COR-L47 (cell line): ENCODE measurements around the gene XKR7.
A peak's percentile ranks its signal among the peaks of the same experiment; 100 is the strongest.
"Not testable (repeated sequence)": the region's sequence is repeated elsewhere in the genome, so short reads cannot be mapped to it uniquely, and the experiment has no call there.

Experiments
- DNase-seq: peaks from one replicate; lab custom pipeline; 2025; lab: John Stamatoyannopoulos, UW

XKR7 gene

GRCh38 chr20:32017711-32018251, 49.8 kb downstream of the XKR7 start:
- peak; percentile 93 for DNase-seq

DNA sequence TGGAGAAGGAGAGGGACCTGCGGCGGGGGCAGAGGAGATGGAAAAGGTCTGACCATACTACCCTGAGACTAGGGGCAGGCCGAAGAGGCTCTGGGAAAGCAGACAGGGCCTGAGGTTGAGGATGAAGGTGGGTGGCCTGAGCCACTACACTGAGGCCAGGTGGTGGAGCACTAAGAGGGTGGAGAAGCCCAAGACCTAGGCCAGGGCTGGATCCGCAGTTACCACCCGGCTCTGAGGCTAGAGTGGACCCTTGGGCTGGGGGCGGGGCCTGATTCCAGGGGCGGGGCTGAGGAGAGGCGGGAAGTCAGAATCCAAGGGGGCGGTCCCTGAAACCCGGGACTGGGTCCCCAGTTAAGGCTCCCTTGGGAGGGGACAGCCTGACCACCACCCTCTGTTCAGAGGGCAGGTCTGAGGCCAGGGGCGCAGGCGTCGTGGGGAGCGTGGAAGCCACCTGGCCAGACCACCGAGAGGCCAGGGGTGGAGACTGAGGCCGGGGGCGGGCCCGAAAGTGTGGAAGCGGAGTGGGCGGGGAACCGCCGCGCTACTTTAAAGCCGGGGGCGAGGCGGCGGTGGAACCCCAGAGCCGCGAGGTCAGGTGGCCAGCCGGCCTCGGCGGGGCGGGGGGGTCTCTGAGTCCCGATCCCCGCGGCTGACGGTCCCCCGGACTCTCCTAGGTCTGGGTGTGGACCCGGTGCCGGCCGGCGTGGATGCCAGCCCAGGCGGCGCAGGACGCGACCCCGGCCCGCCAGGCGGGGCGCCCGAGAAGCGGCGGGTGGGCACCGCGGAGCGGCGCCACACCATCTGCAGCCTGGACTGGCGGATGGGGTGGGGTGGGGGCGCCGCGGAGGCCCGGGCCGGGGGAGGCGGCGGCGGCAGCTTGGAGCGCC, 50.6 kb downstream of the XKR7 start:
- peak; percentile 80 for DNase-seq

DNA sequence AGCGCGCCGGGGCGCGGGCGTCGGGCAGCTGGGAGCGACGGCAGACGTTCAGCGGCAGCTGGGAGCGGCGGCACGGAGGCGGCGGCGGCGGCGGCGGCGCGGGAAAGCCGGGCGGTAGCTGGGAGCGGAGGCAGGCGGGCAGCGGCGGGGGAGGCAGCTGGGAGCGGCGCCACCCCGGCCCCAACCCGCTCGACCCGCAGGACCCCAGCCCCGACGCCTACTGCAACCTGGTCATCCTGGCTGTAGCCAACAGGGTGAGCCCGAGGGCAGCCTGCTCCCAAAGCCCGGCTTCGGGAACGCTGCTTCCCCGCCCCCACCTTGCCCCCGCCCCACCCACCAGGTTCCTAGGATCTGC, 51.2 kb downstream of the XKR7 start:
- DNase-seq: peak; percentile 38

GRCh38 chr20:32019563-32020463, 51.9 kb downstream of the XKR7 start:
- DNase-seq: no peak

DNA sequence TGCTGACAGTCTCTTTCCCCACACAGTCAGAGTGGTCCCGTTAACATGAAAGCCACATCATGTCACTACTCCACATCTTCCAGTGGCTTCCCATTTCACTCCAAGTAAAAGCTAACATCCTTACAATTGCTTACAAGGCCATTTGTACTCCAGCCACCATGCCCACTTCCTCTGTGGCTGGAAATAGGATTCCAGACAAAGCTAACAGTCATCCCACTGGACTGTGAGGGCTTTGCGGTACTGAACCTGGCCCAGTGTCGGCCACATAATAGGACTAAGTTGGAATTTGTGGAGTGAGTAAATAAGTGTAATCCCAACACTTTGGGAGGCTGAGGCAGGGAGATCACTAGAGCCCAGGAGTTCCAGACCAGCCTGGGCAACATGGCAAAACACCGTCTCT, 53.1 kb downstream of the XKR7 start:
- no peak for DNase-seq

GRCh38 chr20:32024683-32025295, 56.8 kb downstream of the XKR7 start:
- DNase-seq: no peak

DNA sequence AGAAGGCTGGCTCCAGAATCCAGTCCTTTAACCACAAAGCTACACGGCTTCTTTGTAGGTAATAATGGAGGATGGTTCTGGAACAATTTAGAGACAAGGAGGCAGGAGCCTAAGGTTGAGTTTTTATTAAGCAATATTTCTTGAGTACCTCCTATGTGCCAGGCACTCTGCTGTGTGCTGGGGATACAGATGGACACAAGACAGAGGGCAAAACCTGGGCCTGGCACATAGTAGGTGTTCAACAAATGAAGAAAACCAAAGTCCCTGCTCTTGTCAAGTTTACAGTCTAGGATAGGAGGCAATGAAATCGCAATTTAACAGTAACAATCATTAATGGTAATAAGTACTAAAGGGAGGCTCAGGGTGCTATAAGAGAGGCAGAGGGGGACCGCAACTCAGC, 59.7 kb downstream of the XKR7 start:
- DNase-seq: no peak

GRCh38 chr20:32028647-32029372, 60.9 kb downstream of the XKR7 start:
- DNase-seq: no peak

- DNase-seq: no peak
Measured at GRCh38 chr20:32029561-32029960, 61.6 kb downstream of the XKR7 start.

DNA sequence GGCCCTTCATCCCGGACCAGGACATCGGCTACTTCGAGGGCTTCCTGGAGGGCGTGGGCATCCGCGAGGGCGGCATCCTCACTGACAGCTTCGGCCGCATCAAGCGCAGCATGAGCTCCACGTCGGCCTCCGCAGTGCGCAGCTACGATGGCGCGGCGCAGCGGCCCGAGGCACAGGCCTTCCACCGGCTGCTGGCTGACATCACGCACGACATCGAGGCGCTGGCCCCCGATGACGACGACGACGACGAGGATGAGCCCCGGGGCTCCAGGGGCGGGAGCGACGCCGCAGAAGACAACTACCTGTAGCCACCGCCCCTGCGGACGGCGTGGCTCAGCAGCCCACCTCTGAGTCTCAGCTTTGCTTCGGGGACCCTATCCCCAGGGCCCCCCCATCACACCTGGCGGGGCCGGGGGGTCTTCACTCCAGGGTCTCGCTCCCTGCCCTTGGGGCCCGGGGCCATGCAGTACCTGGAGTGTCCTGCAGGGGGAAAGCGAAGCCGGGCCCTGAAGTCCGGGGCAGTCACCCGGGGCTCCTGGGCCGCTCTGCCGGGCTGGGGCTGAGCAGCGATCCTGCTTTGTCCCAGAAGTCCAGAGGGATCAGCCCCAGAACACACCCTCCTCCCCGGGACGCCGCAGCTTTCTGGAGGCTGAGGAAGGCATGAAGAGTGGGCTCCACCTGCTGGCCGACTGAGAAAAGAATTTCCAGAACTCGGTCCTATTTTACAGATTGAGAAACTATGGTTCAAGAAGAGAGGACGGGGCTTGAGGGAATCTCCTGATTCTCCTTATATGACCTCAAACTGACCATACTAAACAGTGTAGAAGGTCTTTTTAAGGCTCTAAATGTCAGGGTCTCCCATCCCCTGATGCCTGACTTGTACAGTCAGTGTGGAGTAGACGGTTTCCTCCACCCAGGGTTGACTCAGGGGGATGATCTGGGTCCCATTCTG, 63.3 kb downstream of the XKR7 start:
- DNase-seq: peak; percentile 59

- no peak for DNase-seq
Measured at GRCh38 chr20:32033316-32033715, 65.4 kb downstream of the XKR7 start.

DNA sequence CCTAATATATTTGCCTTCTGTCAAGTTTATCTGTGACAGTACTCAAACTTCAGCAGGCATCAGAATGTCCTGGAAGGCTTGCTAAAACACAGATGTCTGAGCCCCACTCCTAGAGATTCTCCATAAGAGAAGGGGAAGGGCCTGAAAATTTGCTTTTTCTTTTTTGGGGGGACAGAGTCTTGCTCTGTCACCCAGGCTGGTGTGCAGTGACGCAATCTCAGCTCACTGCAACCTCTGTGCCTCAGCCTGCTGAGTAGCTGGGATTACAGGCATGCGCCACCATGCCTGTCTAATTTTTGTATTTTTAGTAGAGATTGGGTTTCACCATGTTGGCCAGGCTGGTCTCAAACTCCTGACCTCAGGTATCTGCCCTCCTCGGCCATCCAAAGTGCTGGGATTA, 65.8 kb downstream of the XKR7 start:
- not testable (repeated sequence) for DNase-seq

DNA sequence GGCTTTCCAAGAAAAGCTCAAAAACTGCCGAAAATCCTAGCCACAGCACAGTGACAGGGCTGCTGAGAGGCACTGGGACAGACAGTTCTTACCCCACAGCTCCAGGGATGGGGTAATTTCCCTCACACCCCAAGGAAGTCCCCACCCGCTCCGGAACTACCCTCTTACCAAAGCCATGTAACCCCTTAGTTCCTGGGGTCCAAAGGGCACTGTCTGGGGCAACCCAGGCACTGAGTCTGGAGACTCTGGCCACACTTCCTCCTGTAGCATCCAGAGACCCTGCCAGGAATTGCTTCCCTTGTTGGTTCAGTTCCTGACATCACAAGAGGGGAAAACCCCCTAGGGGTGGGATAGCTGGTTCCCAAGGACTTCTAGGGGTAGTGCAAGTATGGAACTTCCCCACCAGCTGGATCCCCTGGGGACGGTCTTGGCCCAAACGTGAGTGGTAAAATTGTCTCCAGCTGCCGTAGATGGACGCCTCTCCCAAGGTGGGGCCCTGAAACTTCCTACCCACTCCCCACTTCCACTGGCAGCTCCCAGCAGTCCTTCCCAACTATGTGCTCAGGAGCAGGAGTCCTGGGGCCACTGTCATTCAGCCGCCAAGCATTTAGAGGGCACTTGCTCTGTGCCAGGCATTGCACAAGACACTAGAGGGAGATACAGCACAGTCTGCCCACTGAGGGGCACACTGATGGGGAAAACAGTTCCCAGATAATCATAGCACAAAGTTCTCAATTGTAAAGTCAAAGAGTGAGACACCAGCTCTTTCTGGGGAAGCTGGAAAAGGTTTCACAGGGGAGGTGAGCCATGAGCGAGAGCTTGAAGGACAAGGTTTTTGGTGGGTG, 66.9 kb downstream of the XKR7 start:
- DNase-seq: no peak

GRCh38 chr20:32035426-32035779, 67.5 kb downstream of the XKR7 start:
- no peak for DNase-seq

- DNase-seq: no peak
Measured at GRCh38 chr20:32036252-32036651, 68.3 kb downstream of the XKR7 start.

- DNase-seq: no peak
Measured at GRCh38 chr20:32036716-32037485, 69.0 kb downstream of the XKR7 start.

DNA sequence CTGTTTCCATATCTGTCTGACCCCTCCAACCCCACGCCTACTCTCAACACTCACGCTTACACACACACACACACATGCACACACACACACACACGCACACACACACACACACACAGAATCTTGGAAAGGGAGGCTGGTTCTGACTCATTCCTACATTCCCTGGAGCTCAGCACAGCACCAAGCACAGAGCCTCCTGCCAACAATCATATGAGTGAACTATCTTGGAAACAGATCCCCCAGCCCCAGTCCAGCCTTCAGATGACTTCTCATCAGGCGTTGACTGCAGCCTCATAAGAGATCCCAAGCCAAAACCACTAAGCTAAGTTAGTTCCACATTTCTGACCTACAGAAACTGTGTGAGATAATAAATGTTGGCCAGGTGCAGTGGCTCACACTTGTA, 70.0 kb downstream of the XKR7 start:
- no peak for DNase-seq

DNA sequence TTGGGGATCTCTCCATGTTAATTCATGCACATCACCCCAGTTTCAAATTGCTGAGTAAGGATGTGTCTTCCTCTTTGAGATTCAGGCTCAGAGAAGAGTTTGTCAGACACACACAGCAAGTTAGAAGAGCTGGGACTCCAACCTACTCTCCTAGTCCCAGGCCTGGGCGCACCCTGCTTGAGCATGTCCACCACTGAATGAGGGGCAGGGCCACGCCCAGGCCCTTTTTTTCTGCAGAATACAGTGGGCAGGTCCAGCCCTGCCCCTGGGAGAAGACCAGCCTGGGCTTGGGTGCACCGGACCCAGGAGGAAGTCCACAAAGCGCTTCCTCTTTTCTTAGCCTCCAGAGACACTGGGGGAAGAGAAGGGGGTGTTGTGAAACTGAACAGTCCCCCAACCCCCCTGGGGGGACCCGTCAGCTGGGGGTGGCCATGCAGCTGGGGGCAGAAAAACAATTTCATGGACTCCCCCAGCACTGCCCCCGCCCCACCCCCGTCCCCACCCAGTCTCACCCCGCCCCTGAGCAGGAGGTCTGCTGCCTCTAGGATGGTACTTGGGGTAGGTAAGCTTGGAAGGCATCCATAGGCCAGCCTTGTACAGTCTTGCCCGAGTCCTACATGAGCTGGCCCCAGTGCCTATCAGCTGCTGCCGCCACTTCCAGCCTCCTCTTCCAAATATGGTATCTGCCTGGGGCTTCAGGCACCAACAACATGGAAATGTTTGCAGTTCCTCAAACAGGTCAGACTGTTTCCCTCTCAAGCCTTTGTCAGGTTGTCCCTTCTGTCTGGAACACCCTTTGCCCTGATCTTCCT, 72.4 kb downstream of the XKR7 start:
- no peak for DNase-seq
